ENCODE measurements around the gene CCDC92.

CCDC92 gene

GRCh38 chr12:123891516-123892179, 81.0 kb downstream of the CCDC92 start:
- DNase-seq (ENCODE audit: extremely low read depth in 1 of 2, low read depth in 1 of 2): no peak

- no peak for DNase-seq (ENCODE audit: extremely low read depth in 1 of 2, low read depth in 1 of 2)
These were observed 81.6 kb downstream of the CCDC92 start for GRCh38 chr12:123891011-123891410.

GRCh38 chr12:123890536-123890902, 82.1 kb downstream of the CCDC92 start:
- no peak for DNase-seq (ENCODE audit: extremely low read depth in 1 of 2, low read depth in 1 of 2)

- DNase-seq (ENCODE audit: extremely low read depth in 1 of 2, low read depth in 1 of 2): no peak
These were observed 82.6 kb downstream of the CCDC92 start for GRCh38 chr12:123889848-123890535.

GRCh38 chr12:123888989-123889388, 83.6 kb downstream of the CCDC92 start:
- no peak for DNase-seq (ENCODE audit: extremely low read depth in 1 of 2, low read depth in 1 of 2)

- DNase-seq (ENCODE audit: extremely low read depth in 1 of 2, low read depth in 1 of 2): no peak
These were observed 85.6 kb downstream of the CCDC92 start for GRCh38 chr12:123886931-123887582.

GRCh38 chr12:123886258-123886657, 86.4 kb downstream of the CCDC92 start:
- no peak for DNase-seq (ENCODE audit: extremely low read depth in 1 of 2, low read depth in 1 of 2)
